ENCODE results near the gene RMP24.

The RMP24 gene

DNA sequence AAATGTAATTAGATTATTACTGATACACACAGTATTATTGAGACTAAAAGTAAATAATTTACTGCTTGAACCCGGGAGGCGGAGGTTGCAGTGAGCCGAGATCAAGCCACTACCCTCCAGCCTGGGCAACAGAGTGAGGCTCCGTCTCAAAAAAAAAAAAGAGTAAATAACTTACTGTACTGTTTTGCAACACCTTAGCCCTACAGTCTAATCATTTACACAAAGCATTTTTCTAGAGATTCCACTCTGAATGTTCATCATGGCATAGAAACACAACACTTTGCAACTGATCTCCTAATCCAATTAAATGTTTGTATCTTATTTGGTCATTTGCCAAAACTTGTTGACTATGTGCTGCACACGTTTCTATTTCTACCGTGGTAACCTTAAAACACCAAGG is 23.4 kb upstream of the RMP24 start:
- TF ChIP-seq, protein P1, sequence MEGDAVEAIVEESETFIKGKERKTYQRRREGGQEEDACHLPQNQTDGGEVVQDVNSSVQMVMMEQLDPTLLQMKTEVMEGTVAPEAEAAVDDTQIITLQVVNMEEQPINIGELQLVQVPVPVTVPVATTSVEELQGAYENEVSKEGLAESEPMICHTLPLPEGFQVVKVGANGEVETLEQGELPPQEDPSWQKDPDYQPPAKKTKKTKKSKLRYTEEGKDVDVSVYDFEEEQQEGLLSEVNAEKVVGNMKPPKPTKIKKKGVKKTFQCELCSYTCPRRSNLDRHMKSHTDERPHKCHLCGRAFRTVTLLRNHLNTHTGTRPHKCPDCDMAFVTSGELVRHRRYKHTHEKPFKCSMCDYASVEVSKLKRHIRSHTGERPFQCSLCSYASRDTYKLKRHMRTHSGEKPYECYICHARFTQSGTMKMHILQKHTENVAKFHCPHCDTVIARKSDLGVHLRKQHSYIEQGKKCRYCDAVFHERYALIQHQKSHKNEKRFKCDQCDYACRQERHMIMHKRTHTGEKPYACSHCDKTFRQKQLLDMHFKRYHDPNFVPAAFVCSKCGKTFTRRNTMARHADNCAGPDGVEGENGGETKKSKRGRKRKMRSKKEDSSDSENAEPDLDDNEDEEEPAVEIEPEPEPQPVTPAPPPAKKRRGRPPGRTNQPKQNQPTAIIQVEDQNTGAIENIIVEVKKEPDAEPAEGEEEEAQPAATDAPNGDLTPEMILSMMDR (IDR thresholded peaks at IDR 0.05; ENCODE audit: control extremely low read depth, extremely low read depth), result no peak
- H3K27me3 ChIP-seq (ENCODE audit: control insufficient read depth in 3 of 3, insufficient read depth in 3 of 3, low read length in 2 of 3), result peaks cover 0 to 6% (median 4%) of the 10 kb centered on the region in 3 donors
- ATAC-seq (ENCODE audit: insufficient read depth, low FRiP score) (no peak), DNase-seq (no peak)
- H3K4me3 ChIP-seq, result no peak overlapping the region
- peaks cover 0 to 5% (median 3%) of the 10 kb centered on the region in 5 donors for H3K4me1 ChIP-seq (ENCODE audit: control insufficient read depth in 5 of 5, insufficient read depth in 5 of 5, low read length in 5 of 5)
- H3K9me3 ChIP-seq (ENCODE audit: control insufficient read depth in 4 of 4, insufficient read depth in 3 of 4, low read length in 3 of 4), result no peaks in the 10 kb centered on the region
- H3K36me3 ChIP-seq (ENCODE audit: control insufficient read depth in 4 of 4, insufficient read depth in 4 of 4, low read length in 4 of 4), result no peaks in the 10 kb centered on the region
- no peak overlapping the region for H3K9ac ChIP-seq (ENCODE audit: insufficient read depth in 1 of 2, low read length in 2 of 2)
- no peak overlapping the region for H3K27ac ChIP-seq (ENCODE audit: low read depth in 1 of 2, low read length in 1 of 2)
- 73 to 76% methylated on average over 6 of the region's 6 CpGs for WGBS, 2 donors

DNA sequence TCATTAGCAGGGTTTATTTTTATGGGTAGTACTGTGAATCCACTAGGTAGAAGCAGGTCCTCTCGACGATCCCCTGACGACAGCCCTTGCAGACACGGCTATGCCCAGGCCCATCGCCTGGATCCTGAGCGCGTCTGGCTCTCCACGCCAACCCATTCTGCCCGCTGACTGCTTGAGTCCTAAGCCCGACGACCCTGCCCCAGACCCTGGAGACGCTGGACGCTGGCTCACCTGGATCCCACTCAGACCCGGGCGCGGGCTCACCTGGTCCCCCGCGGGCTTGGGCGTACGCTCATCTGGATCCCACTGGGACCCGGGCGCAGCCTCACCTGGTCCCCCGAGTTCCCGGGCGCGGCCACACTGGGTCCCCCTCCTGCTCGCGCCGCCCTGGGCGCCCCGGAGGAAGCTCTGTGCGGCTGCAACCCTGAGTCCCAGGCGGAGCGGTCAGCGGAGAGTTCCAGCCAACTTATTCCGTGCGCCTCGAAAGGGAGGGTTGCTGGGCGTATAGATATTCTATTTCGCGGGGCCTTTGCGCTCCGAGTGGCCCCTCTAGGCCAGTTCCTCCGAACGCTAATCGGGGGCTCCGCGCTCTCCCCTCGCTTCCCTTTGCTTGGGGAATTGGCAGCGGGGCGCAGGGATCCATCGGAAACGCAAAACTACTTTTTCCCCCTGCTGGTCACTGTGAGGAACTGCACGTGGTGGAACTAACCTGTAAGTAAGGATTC is 22.4 kb upstream of the RMP24 start:
- Histone ChIP-seq H3K9me3 (ENCODE audit: control insufficient read depth in 4 of 4, insufficient read depth in 3 of 4, low read length in 3 of 4) (no peaks in the 10 kb centered on the region), H3K4me3 (peak overlapping the region; percentile 54), H3K27ac (ENCODE audit: low read depth in 1 of 2, low read length in 1 of 2) (no peak overlapping the region), H3K27me3 (ENCODE audit: control insufficient read depth in 3 of 3, insufficient read depth in 3 of 3, low read length in 2 of 3) (peaks cover 0 to 6% (median 4%) of the 10 kb centered on the region in 3 donors), H3K4me1 (ENCODE audit: control insufficient read depth in 5 of 5, insufficient read depth in 5 of 5, low read length in 5 of 5) (peaks cover 0 to 5% (median 3%) of the 10 kb centered on the region in 5 donors), H3K36me3 (ENCODE audit: control insufficient read depth in 4 of 4, insufficient read depth in 4 of 4, low read length in 4 of 4) (no peaks in the 10 kb centered on the region), H3K9ac (ENCODE audit: insufficient read depth in 1 of 2, low read length in 2 of 2) (peak overlapping the region; percentile 21 to 26)
- TF ChIP-seq, protein P1 (IDR thresholded peaks at IDR 0.05; ENCODE audit: control extremely low read depth, extremely low read depth), result peak; percentile 72
- ATAC-seq (ENCODE audit: insufficient read depth, low FRiP score), result peak; percentile 93
- peak; percentile 69 to 87 (median 77) for DNase-seq
- WGBS, 2 donors, result 8% methylated on average over 53 to 54 of the region's 54 CpGs

DNA sequence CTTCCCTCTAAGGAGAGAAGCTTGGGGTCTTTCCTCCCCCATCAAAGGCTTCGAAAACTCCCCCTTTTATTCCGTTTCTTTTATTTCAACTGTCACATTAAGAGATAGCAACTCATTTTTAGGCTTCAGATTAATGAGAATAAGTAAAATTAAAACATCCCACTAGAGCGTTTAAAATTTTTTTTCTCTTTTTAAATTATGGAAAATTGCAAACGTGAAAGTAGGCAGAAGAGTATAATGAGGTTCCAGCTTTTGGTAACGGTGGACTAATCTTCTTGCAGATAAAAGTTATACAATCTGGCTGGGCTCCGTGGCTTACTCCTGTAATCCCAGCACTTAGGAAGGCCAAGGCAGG is 21.9 kb upstream of the RMP24 start:
- no peak overlapping the region for H3K4me3 ChIP-seq
- peaks cover 0 to 6% (median 4%) of the 10 kb centered on the region in 3 donors for H3K27me3 ChIP-seq (ENCODE audit: control insufficient read depth in 3 of 3, insufficient read depth in 3 of 3, low read length in 2 of 3)
- WGBS, 2 donors, result 14 to 19% methylated on average over 6 of the region's 6 CpGs
- ATAC-seq (ENCODE audit: insufficient read depth, low FRiP score) (no peak), DNase-seq (no peak)
- H3K9me3 ChIP-seq (ENCODE audit: control insufficient read depth in 4 of 4, insufficient read depth in 3 of 4, low read length in 3 of 4), result no peaks in the 10 kb centered on the region
- no peak overlapping the region for H3K27ac ChIP-seq (ENCODE audit: low read depth in 1 of 2, low read length in 1 of 2)
- no peaks in the 10 kb centered on the region for H3K36me3 ChIP-seq (ENCODE audit: control insufficient read depth in 4 of 4, insufficient read depth in 4 of 4, low read length in 4 of 4)
- peak overlapping the region in 1 of 2 donors; percentile 26 for H3K9ac ChIP-seq (ENCODE audit: insufficient read depth in 1 of 2, low read length in 2 of 2)
- TF ChIP-seq, protein P1 (IDR thresholded peaks at IDR 0.05; ENCODE audit: control extremely low read depth, extremely low read depth), result no peak
- peaks cover 0 to 5% (median 3%) of the 10 kb centered on the region in 5 donors for H3K4me1 ChIP-seq (ENCODE audit: control insufficient read depth in 5 of 5, insufficient read depth in 5 of 5, low read length in 5 of 5)
